IMR-90 (cell line): ENCODE results near the gene TMEM233. TPM values are rescaled to one million over a fixed set of nuclear protein-coding genes. Genes with fewer than 3 reads are reported as not detected.

Source experiments
- ATAC-seq: fragments of 200-7000 bp; cut with Tn5 transposase; 2 replicates; pipeline ENCODE4 v1.9.1; 2020; ENCODE audit warnings: low read depth, mild to moderate bottlenecking, moderate library complexity
- BruUV-seq: library from RNA; stranded (reverse); fragments of 400-500 nt; replicated peaks from 2 replicates; lab custom pipeline; 2021; lab: Mats Ljungman, UMichigan
- CTCF ChIA-PET: fragments of 300-600 bp; formaldehyde crosslinking; extraction: SDS; loops from one replicate; lab custom pipeline; 2021; ENCODE audit warnings: antibody characterized with exemption; lab: Yijun Ruan, JAX
- POLR2A ChIA-PET: fragments of 300-600 bp; sonication (Branson Sonifier 250); formaldehyde crosslinking; loops from one replicate; lab custom pipeline; 2022; ENCODE audit warnings: antibody characterized with exemption; ENCODE audit not compliant: unreplicated experiment; lab: Charles Lee
- DNase-seq: peaks from one replicate; pipeline ENCODE4 v3.0.0; 2013
- H2AFZ ChIP-seq: replicated peaks from 2 replicates; pipeline ENCODE3; 2013; ENCODE audit warnings: low read length, mild to moderate bottlenecking; ENCODE audit not compliant: poor library complexity
- H2AK5ac ChIP-seq: 2 replicates; pipeline ENCODE4 v1.6.1; 2013; ENCODE audit warnings: low read depth, low read length, inconsistent platforms
- H2AK9ac ChIP-seq: replicated peaks from 2 replicates; pipeline ENCODE3; 2013; ENCODE audit warnings: mild to moderate bottlenecking, low read depth, low read length, moderate library complexity; ENCODE audit not compliant: poor library complexity
- H2BK120ac ChIP-seq: 2 replicates; pipeline ENCODE4 v1.6.1; 2013; ENCODE audit warnings: low read depth, low read length, inconsistent platforms
- H2BK15ac ChIP-seq: 3 replicates; pipeline ENCODE4 v1.6.1; 2013; ENCODE audit warnings: low read depth, low read length, inconsistent platforms
- H2BK20ac ChIP-seq: 2 replicates; pipeline ENCODE4 v1.6.1; 2013; ENCODE audit warnings: low read depth, mild to moderate bottlenecking, inconsistent platforms, low read length, moderate library complexity
- H2BK5ac ChIP-seq: 2 replicates; pipeline ENCODE4 v1.6.1; 2013; ENCODE audit warnings: mild to moderate bottlenecking, low read depth, low read length, inconsistent platforms; ENCODE audit not compliant: poor library complexity, severe bottlenecking
- H3K14ac ChIP-seq: replicated peaks from 2 replicates; pipeline ENCODE4 v1.6.1; 2013; ENCODE audit warnings: low read depth, low read length, inconsistent platforms
- H3K18ac ChIP-seq: 2 replicates; pipeline ENCODE4 v1.6.1; 2013; ENCODE audit warnings: low read depth, low read length, control low read depth
- H3K23ac ChIP-seq: 2 replicates; pipeline ENCODE4 v1.6.1; 2013; ENCODE audit warnings: low read depth, low read length, inconsistent platforms
- H3K27ac ChIP-seq: 2 replicates; pipeline ENCODE4 v1.5.1; 2013; ENCODE audit warnings: mild to moderate bottlenecking, control low read depth, low read length; ENCODE audit not compliant: insufficient read depth
- H3K27me3 ChIP-seq: 2 replicates; pipeline ENCODE4 v1.6.1; 2013; ENCODE audit warnings: low read length; ENCODE audit not compliant: control insufficient read depth, insufficient read depth
- H3K36me3 ChIP-seq: 2 replicates; pipeline ENCODE4 v1.6.1; 2013; ENCODE audit warnings: low read length, mixed read lengths; ENCODE audit not compliant: control insufficient read depth, insufficient read depth
- H3K4ac ChIP-seq: 2 replicates; pipeline ENCODE4 v1.6.1; 2013; ENCODE audit warnings: low read depth, low read length, inconsistent platforms
- H3K4me1 ChIP-seq: 2 replicates; pipeline ENCODE4 v1.6.1; 2013; ENCODE audit warnings: low read length, mixed read lengths; ENCODE audit not compliant: control insufficient read depth, insufficient read depth
- H3K4me2 ChIP-seq: 2 replicates; pipeline ENCODE4 v1.6.1; 2013; ENCODE audit warnings: low read depth, mild to moderate bottlenecking, control low read depth, low read length, moderate library complexity
- H3K4me3 ChIP-seq: 2 replicates; pipeline ENCODE4 v1.5.1; 2013; ENCODE audit warnings: low read depth, mild to moderate bottlenecking, control low read depth, low read length, moderate library complexity; ENCODE audit not compliant: insufficient read depth
- H3K56ac ChIP-seq: 2 replicates; pipeline ENCODE4 v1.6.1; 2013; ENCODE audit warnings: low read length, inconsistent platforms; ENCODE audit not compliant: insufficient read depth; ENCODE audit errors: extremely low read depth
- H3K79me1 ChIP-seq, 2 experiments: 2 replicates each; pipeline ENCODE4 v1.6.1; 2013; ENCODE audit warnings: low read length in 2 of 2, inconsistent platforms in 1 of 2, low read depth in 1 of 2
- H3K9ac ChIP-seq: 2 replicates; pipeline ENCODE4 v1.6.1; 2013; ENCODE audit warnings: low read depth, low read length, control low read depth
- H3K9me1 ChIP-seq: 2 replicates; pipeline ENCODE4 v1.6.1; 2013; ENCODE audit warnings: low read length, inconsistent platforms; ENCODE audit not compliant: insufficient read depth
- H3K9me3 ChIP-seq: 2 replicates; pipeline ENCODE4 v1.6.1; 2013; ENCODE audit warnings: low read length; ENCODE audit not compliant: control insufficient read depth, insufficient read depth
- H4K20me1 ChIP-seq: 2 replicates; pipeline ENCODE4 v1.6.1; 2013; ENCODE audit warnings: low read length, inconsistent platforms; ENCODE audit not compliant: insufficient read depth
- H4K5ac ChIP-seq: 2 replicates; pipeline ENCODE4 v1.6.1; 2013; ENCODE audit warnings: mild to moderate bottlenecking, low read depth, low read length, control low read depth
- H4K8ac ChIP-seq, 2 experiments: 2 replicates each; pipeline ENCODE4 v1.6.1; 2013; ENCODE audit warnings: low read depth in 2 of 2, low read length in 2 of 2, control low read depth in 1 of 2, inconsistent platforms in 1 of 2
- H4K91ac ChIP-seq: 2 replicates; pipeline ENCODE4 v1.6.1; 2013; ENCODE audit warnings: low read depth, low read length, inconsistent platforms; ENCODE audit not compliant: insufficient read depth
- BHLHE40 ChIP-seq: fragments of 150-350 bp; IDR thresholded peaks from 2 replicates; pipeline ENCODE4 v1.6.1; 2016; ENCODE audit warnings: mild to moderate bottlenecking, low read depth, low read length
- CEBPB ChIP-seq: IDR thresholded peaks from 2 replicates; pipeline ENCODE4 v1.6.1; 2012; ENCODE audit warnings: low read depth, low read length, improper control_type of control experiment
- CHD1 ChIP-seq: IDR thresholded peaks from 2 replicates; pipeline ENCODE4 v1.6.1; 2012; ENCODE audit warnings: low read depth, low read length, improper control_type of control experiment
- FOS ChIP-seq: fragments of 150-350 bp; IDR thresholded peaks from 2 replicates; pipeline ENCODE4 v1.6.1; 2016; ENCODE audit warnings: low read depth, low read length
- MAFK ChIP-seq: IDR thresholded peaks from 2 replicates; pipeline ENCODE4 v1.6.1; 2012; ENCODE audit warnings: low read depth, low read length, improper control_type of control experiment
- MAZ ChIP-seq: IDR thresholded peaks from 2 replicates; pipeline ENCODE4 v1.6.1; 2012; ENCODE audit warnings: low read depth, mild to moderate bottlenecking, low read length, improper control_type of control experiment, moderate library complexity, borderline replicate concordance
- MXI1 ChIP-seq: IDR thresholded peaks from 2 replicates; pipeline ENCODE4 v1.6.1; 2012; ENCODE audit warnings: low read depth, mild to moderate bottlenecking, low read length, moderate library complexity, borderline replicate concordance
- NFE2L2 ChIP-seq: fragments of 150-350 bp; IDR thresholded peaks from 2 replicates; pipeline ENCODE4 v1.6.1; 2016; ENCODE audit warnings: low read depth, mild to moderate bottlenecking, low read length
- POLR2A ChIP-seq: IDR thresholded peaks from 2 replicates; pipeline ENCODE4 v1.6.1; 2012; ENCODE audit warnings: mild to moderate bottlenecking, low read depth, low read length
- RAD21 ChIP-seq: IDR thresholded peaks from 2 replicates; pipeline ENCODE4 v1.6.1; 2012; ENCODE audit warnings: low read length, improper control_type of control experiment
- RCOR1 ChIP-seq: IDR thresholded peaks from 2 replicates; pipeline ENCODE4 v1.6.1; 2012; ENCODE audit warnings: mild to moderate bottlenecking, low read length, improper control_type of control experiment; ENCODE audit not compliant: insufficient replicate concordance
- RFX5 ChIP-seq: IDR thresholded peaks from 2 replicates; pipeline ENCODE4 v1.8.0; 2012; ENCODE audit warnings: low read depth, mild to moderate bottlenecking, low read length, moderate library complexity
- SMC3 ChIP-seq: fragments of 150-350 bp; IDR thresholded peaks from 2 replicates; pipeline ENCODE4 v1.6.1; 2016; ENCODE audit warnings: low read depth, mild to moderate bottlenecking, antibody characterized with exemption, low read length, moderate library complexity
- WGBS, 2 experiments: methylation state at CpG; one replicate each; pipeline versions ENCODE4 v1.1.5 to v1.1.7; 2013; ENCODE audit warnings: missing lambda C conversion rate in 2 of 2; ENCODE audit not compliant: insufficient read length in 1 of 2; ENCODE audit errors: extremely low coverage in 2 of 2; 5-methylcytosine and 5-hydroxymethylcytosine counted together
- dilution Hi-C: fragments of 300-500 bp; cut with HindIII; formaldehyde crosslinking; loops from one replicate; pipeline ENCODE4 v1.14.3; 2018; ENCODE audit warnings: low sequenced_read_pairs; ENCODE audit not compliant: unreplicated experiment
- in situ Hi-C: fragments of 300-500 bp; cut with MboI; formaldehyde crosslinking; loops from 3 replicates; pipeline ENCODE4 v1.14.3; 2019; ENCODE audit warnings: low sequenced_read_pairs, inconsistent platforms, mixed read lengths
- intact Hi-C: fragments of 100-400 bp; cut with micrococcal nuclease; formaldehyde crosslinking; loops from 2 replicates; pipeline ENCODE4 v1.10.0; 2022
- polyA plus RNA-seq, 3 experiments: library from polyadenylated mRNA; depleted of rRNA; stranded (reverse); fragments of >200 nt; gene quantifications; 2 replicates each; pipeline ENCODE4 v1.2.3, GENCODE V29; 2012; ENCODE audit warnings: low replicate concordance in 1 of 3
- total RNA-seq: library from RNA; depleted of rRNA; stranded (reverse); fragments of >200 nt; gene quantifications from 2 replicates; pipeline ENCODE4 v1.2.3, GENCODE V29; 2012
- TF ChIP-seq, protein P1 (sequence below): conservative IDR thresholded peaks from 2 replicates; pipeline ENCODE4 v1.5.1; 2012; ENCODE audit warnings: mild to moderate bottlenecking, low read depth, low read length, improper control_type of control experiment
- TF ChIP-seq, protein P2 (sequence below): fragments of 150-350 bp; IDR thresholded peaks from 2 replicates; pipeline ENCODE4 v1.6.1; 2017; ENCODE audit warnings: mild to moderate bottlenecking, antibody characterized with exemption, low read length, low read depth
- TF ChIP-seq, protein P3 (sequence below): fragments of 150-350 bp; IDR thresholded peaks from 2 replicates; pipeline ENCODE4 v1.6.1; 2016; ENCODE audit warnings: low read depth, mild to moderate bottlenecking, low read length, moderate library complexity, borderline replicate concordance

Gene TMEM233
- total and polyA plus RNA-seq, 2 of the 4 experiments (the other 2 are of a cell fraction), result not detected

DNA sequence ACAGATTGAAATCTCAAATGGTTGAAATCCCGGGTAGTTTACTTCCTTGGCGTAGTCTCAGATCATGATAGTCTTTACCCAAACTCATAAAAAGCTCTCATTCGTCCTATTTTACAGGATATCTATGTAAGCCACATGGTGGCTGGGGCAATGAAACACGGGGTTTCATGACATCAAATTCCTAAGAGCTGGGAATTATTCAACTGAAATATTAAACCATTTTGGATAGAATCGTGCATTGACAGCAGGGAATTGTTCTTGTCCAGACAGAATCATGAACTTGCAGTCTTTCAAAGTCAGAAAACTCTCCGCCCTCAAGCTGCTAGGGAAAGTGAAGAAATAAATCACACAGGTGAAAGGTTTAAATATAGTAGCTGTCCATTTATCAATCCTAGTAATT, 41.2 kb downstream of the TMEM233 start:
- Histone ChIP-seq H3K14ac (no peak overlapping the region), H2BK15ac (no peak overlapping the region), H3K9me3 (no peaks in the 10 kb centered on the region), H3K18ac (no peak overlapping the region), H3K4me1 (no peaks in the 10 kb centered on the region), H2BK5ac (no peak overlapping the region), H2AK9ac (no peak overlapping the region), H3K4me3 (no peak overlapping the region), H3K79me1 (no peaks in the 10 kb centered on the region), H3K27me3 (no peaks in the 10 kb centered on the region), H3K56ac (no peak overlapping the region), H3K9me1 (no peaks in the 10 kb centered on the region), H3K23ac (no peak overlapping the region), H3K9ac (no peak overlapping the region), H3K4me2 (no peak overlapping the region), H2AK5ac (no peak overlapping the region), H4K8ac (no peak overlapping the region), H3K4ac (no peak overlapping the region), H4K91ac (no peak overlapping the region), H2BK120ac (no peak overlapping the region), H2BK20ac (no peak overlapping the region), H3K27ac (no peak overlapping the region), H4K20me1 (no peaks in the 10 kb centered on the region), H4K5ac (no peak overlapping the region), H2AFZ (no peak overlapping the region), H3K36me3 (no peaks in the 10 kb centered on the region)
- no TSS peak for BruUV-seq
- intact Hi-C loops (no loop called here), dilution Hi-C loops (no loop called here), in situ Hi-C loops (no loop called here)
- TF ChIP-seq, protein P1, sequence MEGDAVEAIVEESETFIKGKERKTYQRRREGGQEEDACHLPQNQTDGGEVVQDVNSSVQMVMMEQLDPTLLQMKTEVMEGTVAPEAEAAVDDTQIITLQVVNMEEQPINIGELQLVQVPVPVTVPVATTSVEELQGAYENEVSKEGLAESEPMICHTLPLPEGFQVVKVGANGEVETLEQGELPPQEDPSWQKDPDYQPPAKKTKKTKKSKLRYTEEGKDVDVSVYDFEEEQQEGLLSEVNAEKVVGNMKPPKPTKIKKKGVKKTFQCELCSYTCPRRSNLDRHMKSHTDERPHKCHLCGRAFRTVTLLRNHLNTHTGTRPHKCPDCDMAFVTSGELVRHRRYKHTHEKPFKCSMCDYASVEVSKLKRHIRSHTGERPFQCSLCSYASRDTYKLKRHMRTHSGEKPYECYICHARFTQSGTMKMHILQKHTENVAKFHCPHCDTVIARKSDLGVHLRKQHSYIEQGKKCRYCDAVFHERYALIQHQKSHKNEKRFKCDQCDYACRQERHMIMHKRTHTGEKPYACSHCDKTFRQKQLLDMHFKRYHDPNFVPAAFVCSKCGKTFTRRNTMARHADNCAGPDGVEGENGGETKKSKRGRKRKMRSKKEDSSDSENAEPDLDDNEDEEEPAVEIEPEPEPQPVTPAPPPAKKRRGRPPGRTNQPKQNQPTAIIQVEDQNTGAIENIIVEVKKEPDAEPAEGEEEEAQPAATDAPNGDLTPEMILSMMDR, result no peak
- TF ChIP-seq SMC3 (no peak), RFX5 (no peak), CHD1 (no peak), MXI1 (no peak), MAFK (no peak), POLR2A (no peak), NFE2L2 (no peak), RAD21 (no peak), MAZ (no peak), BHLHE40 (no peak), FOS (no peak), CEBPB (no peak), RCOR1 (no peak)
- TF ChIP-seq, protein P2, sequence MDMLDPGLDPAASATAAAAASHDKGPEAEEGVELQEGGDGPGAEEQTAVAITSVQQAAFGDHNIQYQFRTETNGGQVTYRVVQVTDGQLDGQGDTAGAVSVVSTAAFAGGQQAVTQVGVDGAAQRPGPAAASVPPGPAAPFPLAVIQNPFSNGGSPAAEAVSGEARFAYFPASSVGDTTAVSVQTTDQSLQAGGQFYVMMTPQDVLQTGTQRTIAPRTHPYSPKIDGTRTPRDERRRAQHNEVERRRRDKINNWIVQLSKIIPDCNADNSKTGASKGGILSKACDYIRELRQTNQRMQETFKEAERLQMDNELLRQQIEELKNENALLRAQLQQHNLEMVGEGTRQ, result no peak
- TF ChIP-seq, protein P3, sequence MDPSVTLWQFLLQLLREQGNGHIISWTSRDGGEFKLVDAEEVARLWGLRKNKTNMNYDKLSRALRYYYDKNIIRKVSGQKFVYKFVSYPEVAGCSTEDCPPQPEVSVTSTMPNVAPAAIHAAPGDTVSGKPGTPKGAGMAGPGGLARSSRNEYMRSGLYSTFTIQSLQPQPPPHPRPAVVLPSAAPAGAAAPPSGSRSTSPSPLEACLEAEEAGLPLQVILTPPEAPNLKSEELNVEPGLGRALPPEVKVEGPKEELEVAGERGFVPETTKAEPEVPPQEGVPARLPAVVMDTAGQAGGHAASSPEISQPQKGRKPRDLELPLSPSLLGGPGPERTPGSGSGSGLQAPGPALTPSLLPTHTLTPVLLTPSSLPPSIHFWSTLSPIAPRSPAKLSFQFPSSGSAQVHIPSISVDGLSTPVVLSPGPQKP, result no peak
- ChIA-PET CTCF (interaction anchor here (0.6 kb wide), 1 partner anchor 208 kb away, joined by 3 read pairs; no protein-coding TSS in a partner anchor), POLR2A (no interaction called here)
- ATAC-seq, result no peak
- no CpG with 5 or more reads among the region's 6 CpGs for WGBS, 2 experiments
- no peak for DNase-seq
